ENCODE data around the gene MYO18A.
"Not testable (repeated sequence)": the region's sequence is repeated elsewhere in the genome, so short reads cannot be mapped to it uniquely, and the experiment has no call there.

MYO18A gene, protein sequence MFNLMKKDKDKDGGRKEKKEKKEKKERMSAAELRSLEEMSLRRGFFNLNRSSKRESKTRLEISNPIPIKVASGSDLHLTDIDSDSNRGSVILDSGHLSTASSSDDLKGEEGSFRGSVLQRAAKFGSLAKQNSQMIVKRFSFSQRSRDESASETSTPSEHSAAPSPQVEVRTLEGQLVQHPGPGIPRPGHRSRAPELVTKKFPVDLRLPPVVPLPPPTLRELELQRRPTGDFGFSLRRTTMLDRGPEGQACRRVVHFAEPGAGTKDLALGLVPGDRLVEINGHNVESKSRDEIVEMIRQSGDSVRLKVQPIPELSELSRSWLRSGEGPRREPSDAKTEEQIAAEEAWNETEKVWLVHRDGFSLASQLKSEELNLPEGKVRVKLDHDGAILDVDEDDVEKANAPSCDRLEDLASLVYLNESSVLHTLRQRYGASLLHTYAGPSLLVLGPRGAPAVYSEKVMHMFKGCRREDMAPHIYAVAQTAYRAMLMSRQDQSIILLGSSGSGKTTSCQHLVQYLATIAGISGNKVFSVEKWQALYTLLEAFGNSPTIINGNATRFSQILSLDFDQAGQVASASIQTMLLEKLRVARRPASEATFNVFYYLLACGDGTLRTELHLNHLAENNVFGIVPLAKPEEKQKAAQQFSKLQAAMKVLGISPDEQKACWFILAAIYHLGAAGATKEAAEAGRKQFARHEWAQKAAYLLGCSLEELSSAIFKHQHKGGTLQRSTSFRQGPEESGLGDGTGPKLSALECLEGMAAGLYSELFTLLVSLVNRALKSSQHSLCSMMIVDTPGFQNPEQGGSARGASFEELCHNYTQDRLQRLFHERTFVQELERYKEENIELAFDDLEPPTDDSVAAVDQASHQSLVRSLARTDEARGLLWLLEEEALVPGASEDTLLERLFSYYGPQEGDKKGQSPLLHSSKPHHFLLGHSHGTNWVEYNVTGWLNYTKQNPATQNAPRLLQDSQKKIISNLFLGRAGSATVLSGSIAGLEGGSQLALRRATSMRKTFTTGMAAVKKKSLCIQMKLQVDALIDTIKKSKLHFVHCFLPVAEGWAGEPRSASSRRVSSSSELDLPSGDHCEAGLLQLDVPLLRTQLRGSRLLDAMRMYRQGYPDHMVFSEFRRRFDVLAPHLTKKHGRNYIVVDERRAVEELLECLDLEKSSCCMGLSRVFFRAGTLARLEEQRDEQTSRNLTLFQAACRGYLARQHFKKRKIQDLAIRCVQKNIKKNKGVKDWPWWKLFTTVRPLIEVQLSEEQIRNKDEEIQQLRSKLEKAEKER (N-terminal part only)

DNA sequence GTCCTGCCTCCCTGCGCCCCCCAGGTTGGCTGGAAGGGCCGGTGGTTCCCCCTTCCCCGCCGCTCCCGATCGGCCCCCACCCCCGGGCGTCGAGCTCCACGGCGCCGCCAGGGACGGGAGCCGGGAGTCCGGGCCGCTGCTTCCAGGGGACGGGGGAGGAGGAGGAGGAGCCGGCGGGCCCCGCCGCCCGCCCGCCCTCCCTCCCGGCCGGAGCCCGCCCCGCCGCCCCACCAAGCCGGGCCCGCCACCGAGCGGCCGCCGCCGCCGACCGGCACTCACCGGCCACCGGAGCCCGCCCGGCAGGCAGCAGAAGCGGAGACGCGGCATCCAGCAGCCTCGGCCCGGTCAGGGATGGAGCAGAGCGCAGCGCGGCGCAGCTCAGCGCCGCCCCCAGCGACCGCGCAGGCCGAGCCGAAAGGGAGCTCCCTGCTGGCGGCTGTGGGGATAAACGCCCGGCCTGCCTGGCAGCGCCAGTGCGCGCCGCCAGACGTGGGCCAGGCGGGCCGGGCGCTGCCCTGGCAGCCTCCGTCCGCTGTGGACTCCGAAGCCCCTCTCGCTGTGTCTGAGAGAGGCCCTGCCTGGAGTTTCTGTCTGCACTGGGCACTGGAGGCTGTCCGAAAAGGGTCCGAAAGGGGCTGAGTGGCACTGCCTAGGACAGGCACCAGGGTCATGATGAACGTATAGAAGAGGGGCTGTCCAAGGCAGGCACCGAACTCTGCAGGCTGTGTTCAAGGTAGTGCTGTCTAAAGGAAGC is at the start of gene MYO18A:
TSS of gene MYO18A (minus strand) at position 365 of the 754 bp plus-strand sequence. CDS start 13,458 bp downstream, outside the sequence.
- DNase-seq: peak; percentile 85 to 91

DNA sequence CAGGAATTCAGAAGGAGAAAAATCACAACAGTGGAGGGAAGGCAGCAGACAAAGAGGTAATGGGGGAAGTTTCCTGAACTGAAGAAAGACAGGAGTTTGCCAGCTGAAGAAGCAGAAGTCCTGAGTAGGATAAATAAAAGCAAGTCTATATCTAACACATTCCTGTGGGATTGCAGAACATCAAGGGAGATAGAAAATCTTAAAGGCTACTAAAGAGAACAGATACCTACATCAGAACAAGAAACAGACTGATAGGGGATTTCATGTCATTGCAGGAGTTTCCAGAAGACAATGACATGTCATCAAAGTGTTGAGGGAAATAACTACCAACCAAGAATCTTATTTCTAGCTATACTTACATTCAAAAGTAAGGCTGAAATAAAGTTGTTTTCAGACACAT is 45.2 kb upstream of the MYO18A start:
- DNase-seq: no peak

DNA sequence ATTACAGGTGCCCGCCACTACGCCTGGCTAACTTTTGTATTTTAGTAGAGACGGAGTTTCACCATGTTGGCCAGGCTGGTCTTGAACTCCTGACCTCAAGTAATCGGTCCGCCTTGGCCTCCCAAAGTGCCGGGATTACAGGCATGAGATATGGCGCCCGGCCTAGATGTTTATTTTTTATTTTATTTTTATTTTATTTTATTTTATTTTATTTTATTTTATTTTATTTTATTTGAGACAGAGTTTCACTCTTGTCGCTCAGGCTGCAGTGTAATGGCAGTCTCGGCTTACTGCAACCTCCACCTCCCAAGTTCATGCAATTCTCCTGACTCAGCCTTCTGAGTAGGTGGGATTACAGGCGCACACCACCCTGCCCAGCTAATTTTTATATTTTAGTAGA is 41.1 kb upstream of the MYO18A start:
- not testable (repeated sequence) for DNase-seq

DNA sequence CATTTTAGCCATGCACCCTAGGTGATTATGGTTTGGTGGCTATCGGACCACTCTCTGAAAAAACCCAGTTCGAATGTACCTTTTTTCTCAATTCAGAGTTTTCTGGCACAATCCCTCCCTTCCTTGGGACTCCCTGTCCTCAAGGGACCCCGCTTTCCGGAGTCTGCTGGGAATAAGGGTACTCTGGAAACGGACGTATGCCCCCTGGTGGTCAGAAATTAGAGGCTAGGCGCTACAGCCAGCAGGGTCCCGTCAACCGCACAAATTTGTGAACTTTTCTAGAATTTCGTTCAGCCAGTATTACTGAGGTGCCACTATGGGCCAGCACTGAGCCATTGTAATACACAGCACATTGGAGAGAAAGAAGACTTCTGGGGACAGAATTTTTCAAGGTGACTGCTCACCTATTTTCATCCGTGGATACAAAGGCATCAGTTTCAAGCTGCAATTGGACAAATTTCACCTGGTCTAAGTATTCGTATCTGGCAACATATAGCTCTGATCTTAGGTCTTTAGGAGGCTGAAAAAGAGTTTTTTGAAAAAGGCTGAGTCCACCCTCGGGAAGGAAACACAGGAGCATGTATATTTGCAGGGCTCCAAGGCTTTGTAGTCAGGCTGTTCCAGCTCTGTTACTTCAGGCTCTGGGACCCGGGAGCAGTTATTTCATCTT is 39.3 kb upstream of the MYO18A start:
- DNase-seq: peak; percentile 79 to 81

DNA sequence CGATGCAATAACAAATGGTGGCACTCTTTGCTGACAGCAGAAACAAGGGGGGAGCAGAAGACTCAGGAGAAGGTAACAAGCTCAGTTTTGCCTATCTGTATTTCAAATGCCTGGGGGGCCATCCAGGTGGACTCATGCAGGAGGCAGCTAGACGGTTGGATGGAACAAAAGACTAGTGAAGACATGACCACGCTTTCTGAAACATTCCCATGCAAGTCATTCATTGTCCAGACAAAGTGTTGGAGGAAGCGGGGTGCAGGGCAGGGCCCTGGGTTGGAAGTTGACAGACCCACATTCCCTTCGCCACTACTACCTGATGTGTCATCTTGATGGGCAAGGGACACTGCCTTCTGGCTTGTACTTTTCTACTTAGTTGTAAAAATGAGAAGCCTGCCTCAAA is 36.7 kb upstream of the MYO18A start:
- no peak for DNase-seq

DNA sequence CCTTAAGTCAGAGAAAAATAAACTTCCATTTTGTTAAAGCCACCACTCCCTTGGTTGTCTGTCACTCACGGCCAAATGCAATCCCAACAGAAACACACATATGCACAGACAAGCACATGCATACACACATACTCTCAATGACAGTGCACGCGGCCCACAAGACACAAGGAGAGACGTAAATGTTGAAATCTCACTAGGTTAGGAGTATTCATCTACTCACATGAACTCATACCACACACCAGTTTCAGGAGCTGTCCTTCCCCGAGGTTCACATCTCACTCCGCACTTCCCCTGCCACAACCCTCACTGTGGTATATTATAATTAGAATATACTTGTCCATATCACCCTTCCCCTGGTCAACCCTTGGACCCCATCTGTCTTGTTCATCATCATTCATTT is 36.0 kb upstream of the MYO18A start:
- DNase-seq: no peak

DNA sequence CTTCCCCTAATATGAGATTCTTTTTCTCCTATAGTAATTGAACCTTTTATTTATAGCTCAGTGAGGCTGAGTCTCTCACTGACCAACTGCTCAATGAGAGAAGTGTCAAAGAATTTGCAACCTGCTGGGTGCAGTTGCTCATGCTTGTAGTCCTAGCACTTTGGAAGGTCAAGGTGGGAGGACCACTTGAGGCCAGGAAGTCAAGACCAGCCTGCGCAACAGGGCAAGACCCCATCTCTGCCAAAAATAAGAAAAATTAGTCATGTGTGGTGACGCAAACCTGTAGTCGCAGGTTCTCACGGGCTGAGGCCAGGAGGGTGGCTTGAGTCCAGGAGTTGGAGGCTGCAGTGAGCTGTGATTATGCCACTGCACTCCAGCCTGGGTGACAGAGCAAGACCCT is 35.5 kb upstream of the MYO18A start:
- DNase-seq: no peak

DNA sequence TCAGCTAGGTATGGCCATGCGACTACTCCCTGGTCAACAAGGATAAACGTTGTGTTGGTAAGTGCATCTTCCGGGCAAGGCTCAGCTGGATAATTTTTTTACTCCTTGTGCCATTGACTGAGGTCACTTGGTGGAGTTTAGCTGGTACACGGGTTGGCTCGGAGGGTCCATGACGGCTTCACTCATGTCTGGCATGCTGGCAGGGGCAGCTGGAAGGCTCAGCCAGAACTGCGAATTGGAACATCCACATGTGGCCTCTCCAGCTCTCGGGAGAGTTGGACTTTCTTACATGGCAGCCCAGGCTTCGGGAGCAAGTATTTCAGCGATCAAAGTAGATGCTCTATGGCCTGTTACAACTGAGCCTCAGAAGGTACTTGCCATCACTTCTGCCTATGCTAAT is 35.0 kb upstream of the MYO18A start:
- no peak for DNase-seq

DNA sequence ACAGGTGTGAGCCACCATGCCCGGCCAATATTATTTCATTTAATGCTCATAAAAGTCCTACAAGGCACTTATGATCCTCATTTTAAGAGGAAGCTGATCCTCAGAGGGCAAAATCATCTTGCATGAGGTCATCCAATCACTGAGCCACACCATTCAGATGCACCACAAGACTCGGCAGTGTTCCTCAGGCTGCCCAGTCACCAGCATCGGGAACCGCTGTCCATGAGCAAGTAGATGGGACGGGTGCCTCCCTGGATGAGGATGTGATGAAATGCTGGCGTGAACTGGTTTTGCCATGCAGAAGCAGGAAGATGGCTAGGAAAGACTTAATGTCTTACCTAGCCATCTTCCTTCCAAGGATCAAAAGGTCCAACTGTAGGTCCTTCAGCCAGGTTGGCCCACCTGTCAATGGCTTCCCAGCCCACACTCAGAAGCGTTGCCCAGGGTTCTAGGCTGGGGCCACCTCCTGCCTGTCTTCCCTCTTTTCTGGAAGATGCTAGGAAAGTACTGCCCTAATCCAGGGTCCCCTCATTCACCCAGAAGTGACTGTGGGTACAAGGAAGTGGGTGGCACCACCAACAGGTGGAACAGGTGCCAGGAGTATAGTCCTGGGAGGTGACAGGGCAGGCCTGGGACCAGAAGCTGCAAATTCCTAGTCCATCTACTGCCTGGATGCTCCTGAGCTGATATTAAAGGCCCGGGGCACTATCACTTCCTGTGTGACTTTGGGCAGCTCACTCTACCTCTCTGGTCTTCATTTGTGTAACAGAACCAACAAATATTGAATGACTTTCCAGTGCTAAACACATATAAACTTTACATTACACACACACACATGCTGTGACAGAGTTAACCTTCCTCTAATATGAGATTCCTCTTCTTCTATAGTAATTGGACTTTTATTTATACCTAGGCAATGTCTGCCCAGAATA is 34.3 kb upstream of the MYO18A start:
- no peak for DNase-seq

DNA sequence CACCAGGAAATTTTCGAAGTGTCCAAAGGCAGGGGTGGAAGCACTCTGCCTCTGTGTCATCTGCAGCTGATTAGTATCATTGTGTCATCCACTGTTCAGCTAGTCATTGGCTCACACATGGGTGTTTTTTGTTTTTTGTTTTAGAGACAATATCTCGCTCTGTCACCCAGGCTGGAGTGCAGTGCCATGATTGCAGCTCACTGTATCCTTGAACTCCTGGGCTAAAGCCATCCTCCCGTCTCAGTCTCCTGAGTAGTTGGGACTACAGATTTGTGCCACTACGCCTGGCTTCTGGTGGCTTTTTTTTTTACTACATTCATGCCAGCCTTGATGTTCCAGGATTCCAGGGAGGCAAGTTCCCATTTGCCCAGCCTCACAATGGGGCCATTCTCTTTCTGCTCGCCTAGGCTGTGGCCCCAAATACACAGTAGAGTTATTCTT is 32.5 kb upstream of the MYO18A start:
- no peak for DNase-seq

DNA sequence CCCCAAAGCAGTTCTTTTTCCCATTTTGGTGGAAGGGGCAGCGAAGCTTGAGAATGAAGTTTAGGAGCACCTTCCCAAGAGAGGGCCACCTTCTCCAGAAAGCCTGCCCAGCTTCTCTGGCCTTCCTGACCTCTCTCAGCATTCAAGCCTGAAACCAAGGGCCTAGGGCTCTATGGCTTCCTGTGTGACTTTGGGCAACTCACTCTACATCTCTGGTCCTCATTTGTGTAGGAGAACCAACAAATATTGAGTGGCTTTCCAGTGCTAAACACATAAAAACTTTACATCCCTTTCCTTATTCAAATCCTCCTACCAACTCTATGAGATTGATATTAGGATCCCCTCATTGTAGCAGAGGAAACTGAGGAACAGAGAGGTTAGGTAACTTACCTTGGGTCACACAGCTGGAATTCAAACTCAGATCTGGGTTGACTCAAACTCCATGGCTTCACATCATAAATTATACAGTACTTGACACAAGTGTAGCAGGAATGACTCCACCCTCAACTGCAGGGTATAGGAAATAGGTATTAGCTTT is 32.0 kb upstream of the MYO18A start:
- no peak for DNase-seq

DNA sequence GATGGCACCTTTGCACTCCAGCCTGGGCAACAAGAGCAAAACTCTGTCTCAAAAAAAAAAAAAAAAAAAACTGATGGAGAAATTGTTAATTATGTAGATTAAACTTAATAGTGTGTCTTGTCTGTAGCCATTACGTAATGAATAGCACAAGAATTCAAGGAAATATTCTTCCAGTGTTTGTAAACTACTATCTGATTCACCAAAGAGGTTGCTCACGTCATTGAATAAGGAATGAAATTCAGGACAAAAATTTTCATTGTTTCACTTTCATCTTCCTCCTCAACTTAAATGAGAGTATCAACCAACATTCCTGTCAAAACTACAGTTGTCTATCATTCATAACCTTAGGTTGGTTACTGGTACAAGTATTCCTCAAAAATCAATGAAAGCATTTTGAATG is 30.7 kb upstream of the MYO18A start:
- no peak for DNase-seq

DNA sequence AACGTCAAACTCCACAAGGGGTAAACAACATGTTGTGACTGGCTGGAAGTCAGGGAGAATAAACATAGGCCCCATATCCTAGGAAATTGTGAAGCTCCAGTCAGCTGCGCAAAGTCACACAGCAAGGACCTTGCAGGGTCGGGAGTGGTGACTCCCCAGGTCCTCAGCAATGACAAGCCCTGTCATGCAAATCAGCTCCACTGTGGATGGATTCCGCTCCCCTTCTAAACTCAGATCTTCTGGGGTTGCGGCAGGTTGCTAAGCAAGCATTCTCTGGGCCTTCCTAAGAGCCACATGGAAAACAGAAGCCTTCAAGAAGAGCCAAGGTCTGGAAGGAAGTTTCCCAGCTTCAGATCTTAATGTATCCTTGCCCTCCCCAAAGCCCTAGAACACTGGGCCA is 28.9 kb upstream of the MYO18A start:
- DNase-seq: no peak

DNA sequence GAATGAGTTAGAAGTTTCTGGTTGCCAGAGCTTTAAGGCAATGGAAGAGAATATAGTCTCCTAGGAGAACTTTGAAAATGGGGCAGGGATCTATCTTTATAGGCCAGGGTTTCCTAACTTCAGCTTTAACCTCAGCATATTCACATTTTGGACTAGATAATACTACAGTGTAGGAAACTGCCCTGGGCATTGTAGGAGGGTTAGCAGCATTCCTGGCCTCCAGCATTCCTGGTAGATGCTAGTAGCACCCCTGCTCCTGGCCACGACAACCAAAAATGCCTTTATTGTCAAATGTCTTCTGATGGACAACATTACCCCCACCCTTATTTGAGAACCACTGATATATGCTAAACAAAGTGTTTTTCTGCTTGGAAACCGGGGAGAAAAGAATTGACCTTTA is 27.8 kb upstream of the MYO18A start:
- DNase-seq: no peak

DNA sequence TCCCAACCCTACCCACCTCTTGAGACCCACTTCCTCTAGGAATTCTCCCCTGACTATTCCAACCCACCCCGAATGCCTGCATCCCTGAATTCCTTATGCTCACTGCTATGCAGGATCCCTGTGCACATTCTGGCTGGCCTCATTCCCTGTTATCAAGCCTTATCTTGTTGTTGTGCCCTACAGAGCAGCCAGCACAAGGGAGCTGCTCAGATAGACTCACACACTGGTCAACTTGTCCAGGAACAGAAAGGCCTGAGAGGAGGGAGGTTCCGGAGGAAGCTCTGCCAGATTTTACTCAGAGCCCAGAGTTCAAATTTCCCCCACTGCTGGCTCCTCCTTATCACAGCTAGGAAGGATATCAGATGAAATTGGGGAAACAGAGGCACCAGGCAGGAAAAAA is 24.8 kb upstream of the MYO18A start:
- no peak for DNase-seq

DNA sequence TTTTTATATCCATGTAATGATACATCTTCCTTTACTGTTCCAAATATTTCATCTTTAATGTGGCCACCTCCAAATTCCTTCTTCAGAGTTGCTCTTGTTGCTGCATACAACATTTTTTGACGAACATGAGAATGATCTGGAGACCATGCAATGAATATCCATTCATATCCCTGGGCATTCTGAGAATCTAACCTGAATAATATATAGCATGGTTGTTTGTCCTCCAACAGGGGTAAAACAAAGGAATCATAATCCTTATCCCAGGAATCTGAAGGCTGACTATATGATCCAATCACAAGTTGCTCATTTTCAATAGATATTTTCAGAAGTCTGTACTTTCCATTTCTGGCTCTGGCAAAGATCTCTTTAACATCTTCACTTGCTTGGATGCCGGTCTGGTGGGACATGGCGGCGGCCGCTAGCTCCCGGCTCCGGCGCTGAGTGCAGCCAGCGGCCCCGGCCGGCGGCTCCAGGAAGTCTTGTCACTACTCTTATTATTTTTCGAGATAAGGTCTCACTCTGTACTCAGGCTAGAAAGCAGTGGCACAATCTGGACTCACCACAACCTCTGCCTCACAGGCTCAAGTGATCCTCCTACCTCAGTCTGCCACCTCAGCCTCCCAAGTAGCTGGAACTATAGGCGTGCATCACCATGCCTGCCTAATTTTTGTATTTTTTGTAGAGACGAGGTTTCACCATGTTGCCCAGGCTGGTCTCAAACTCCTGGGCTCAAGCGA is 24.0 kb upstream of the MYO18A start:
- DNase-seq: not testable (repeated sequence)

DNA sequence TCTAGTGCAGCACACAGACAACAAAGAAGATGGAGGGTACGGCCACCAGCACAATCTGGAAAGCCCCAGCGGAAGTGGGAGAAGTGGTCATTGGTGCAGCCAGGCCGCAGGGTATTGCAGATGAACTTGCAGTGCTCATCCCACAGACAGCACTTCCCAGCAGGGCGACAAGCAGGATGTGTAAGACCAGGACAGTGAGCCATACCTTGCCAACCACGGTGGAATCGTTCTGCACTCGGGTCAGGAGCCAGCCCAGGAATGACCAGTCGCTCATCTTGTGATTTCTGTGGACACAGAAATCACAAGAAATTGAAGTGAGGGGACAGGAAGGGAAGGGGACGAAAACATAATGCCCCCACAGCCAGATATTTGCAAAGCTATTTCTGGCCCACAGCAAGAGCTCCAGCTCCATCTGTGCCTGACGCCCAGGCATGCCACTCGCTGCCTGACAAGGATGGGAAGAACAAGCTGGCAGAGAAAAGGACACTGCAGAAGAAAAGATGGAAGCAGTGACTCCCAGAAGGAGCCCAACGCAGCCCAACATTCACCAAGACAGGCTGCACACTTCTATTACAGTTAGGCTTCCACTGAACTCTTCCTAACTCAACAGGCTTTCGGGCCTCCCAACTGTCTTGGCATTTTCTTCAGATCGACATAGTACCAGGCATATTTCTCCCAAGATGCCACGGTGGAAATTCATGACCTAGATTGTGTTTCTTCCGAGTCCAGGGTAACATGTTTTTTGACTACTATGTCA is 17.5 kb upstream of the MYO18A start:
- DNase-seq: no peak

DNA sequence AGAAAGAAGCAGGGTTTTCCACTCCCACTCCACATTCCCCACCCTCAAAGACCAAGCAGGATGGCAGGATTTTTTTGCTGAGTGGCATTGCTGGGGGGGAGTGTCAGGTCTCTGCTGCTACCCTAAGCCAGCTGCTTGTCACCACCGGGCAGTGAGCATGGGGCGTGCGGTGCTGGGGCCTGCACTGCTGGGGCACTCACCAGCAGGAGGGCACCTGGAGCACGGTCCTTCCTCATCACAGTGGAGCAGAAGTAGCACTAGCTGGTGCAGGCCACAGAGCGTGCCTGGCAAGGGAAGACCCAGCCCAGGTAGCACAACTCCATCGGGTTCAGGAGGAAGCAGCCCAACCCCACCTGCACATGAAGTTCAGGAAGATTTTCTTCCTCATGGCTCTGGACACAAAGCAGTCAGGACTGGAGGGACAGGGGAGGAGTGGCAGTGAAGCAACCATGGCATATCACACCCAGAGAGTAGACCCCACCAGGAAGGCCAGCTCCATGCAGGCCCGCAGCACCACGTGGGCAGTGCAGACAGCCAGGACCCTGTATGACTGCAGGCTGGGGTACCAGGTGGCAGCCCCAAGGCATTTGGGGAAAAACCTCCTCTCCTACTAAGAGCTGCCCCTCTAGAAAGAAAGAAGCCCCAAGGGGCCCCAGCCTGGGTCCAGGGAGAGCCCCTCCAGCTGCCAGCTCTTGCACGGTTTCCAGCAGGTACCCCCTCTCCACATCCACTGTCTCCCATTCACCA is 16.7 kb upstream of the MYO18A start:
- no peak for DNase-seq
